ENCODE data around the gene MYO1D.

Gene MYO1D

DNA sequence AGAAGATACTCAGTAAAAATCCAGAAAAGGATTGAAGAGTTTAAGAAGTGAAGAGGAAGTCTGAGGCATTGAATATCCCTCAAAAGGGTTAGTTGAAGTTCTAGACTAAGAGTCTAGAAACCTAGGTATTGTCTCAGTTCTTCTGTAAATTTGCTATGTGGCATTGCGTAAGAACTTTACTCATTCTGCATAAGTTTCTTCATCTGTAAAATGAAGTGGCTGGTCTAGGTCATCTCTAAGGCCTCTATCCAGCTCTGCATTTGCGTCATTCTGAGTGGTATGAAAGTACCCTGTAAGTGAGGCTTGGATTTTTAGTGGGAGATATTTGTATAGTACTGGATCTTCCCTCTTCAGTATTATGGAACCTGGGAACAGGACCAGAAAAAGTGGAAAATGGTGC is 130.2 kb downstream of the MYO1D start:
- Histone ChIP-seq H3K4me1 (ENCODE audit: control insufficient read depth in 2 of 2, insufficient read depth in 1 of 2, low read depth in 1 of 2, low read length in 2 of 2) (no peaks in the 10 kb centered on the region), H3K4me3 (ENCODE audit: low read length in 2 of 2) (no peak overlapping the region), H3K36me3 (replicated peaks in 1 of 2; ENCODE audit: control insufficient read depth in 2 of 2, insufficient read depth in 2 of 2, low read length in 2 of 2) (no peaks in the 10 kb centered on the region), H3K14ac (ENCODE audit: low read length) (no peak overlapping the region), H4K8ac (ENCODE audit: low read depth, low read length) (no peak overlapping the region), H2BK5ac (ENCODE audit: low read length) (no peak overlapping the region), H3K23ac (ENCODE audit: low read depth, low read length, poor library complexity) (no peak overlapping the region), H3K18ac (ENCODE audit: low read length) (no peak overlapping the region), H2BK15ac (ENCODE audit: low read length) (no peak overlapping the region), H3K79me1 (ENCODE audit: low read depth, low read length) (no peaks in the 10 kb centered on the region), H3K27ac (replicated peaks; ENCODE audit: low read length) (no peak overlapping the region), H3K4me2 (ENCODE audit: insufficient read depth, low read length, poor library complexity, severe bottlenecking) (no peak overlapping the region), H2BK12ac (ENCODE audit: low read length) (no peak overlapping the region), H2AK5ac (ENCODE audit: low read depth, low read length) (no peak overlapping the region), H4K91ac (ENCODE audit: low read depth, low read length, poor library complexity) (no peak overlapping the region), H3K27me3 (ENCODE audit: control insufficient read depth in 3 of 3, insufficient read depth in 3 of 3, low read depth in 1 of 3, low read length in 3 of 3) (no peaks in the 10 kb centered on the region), H2BK120ac (ENCODE audit: low read depth, low read length) (no peak overlapping the region), H3K9me3 (replicated peaks in 1 of 2; ENCODE audit: control insufficient read depth in 2 of 2, insufficient read depth in 1 of 2, low read depth in 1 of 2, low read length in 2 of 2) (no peaks in the 10 kb centered on the region), H3K4ac (ENCODE audit: low read length) (no peak overlapping the region), H2AFZ (ENCODE audit: low read length) (no peak overlapping the region), H3K9ac (ENCODE audit: low read depth, low read length, poor library complexity) (no peak overlapping the region)
- no peak for DNase-seq (ENCODE audit: low spot score)
- no CpG with 5 or more reads among the region's 2 CpGs for WGBS, 2 donors (ENCODE audit: extremely low coverage in 2 of 2, insufficient read length in 2 of 2, insufficient replicate concordance in 1 of 2)

DNA sequence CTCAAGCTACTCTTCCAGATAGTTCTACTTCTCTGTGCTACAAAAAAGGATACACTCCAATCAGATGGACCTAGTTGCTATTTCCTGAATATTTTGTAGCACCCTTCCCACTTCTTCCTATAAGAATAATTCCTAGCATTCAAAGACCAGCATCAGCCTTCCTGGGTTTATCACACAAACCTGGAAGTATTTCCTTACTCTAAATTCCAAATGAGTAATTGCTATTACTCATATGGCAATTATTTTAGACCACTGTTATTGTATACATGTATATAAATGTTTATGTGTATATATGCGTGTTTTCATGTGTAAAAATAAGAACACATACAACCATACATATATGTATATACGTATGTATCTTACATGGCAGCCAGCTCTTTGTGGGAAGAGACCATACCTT is 130.6 kb downstream of the MYO1D start:
- H3K14ac ChIP-seq (ENCODE audit: low read length) = no peak overlapping the region
- H3K4me2 ChIP-seq (ENCODE audit: insufficient read depth, low read length, poor library complexity, severe bottlenecking) = no peak overlapping the region
- no peak overlapping the region for H3K27ac ChIP-seq (replicated peaks; ENCODE audit: low read length)
- no peaks in the 10 kb centered on the region for H3K9me3 ChIP-seq (replicated peaks in 1 of 2; ENCODE audit: control insufficient read depth in 2 of 2, insufficient read depth in 1 of 2, low read depth in 1 of 2, low read length in 2 of 2)
- H3K9ac ChIP-seq (ENCODE audit: low read depth, low read length, poor library complexity) = no peak overlapping the region
- H2BK12ac ChIP-seq (ENCODE audit: low read length) = no peak overlapping the region
- no CpG with 5 or more reads among the region's 2 CpGs for WGBS, 2 donors (ENCODE audit: extremely low coverage in 2 of 2, insufficient read length in 2 of 2, insufficient replicate concordance in 1 of 2)
- H3K27me3 ChIP-seq (ENCODE audit: control insufficient read depth in 3 of 3, insufficient read depth in 3 of 3, low read depth in 1 of 3, low read length in 3 of 3) = no peaks in the 10 kb centered on the region
- DNase-seq (ENCODE audit: low spot score) = no peak
- no peak overlapping the region for H2BK120ac ChIP-seq (ENCODE audit: low read depth, low read length)
- no peak overlapping the region for H2AFZ ChIP-seq (ENCODE audit: low read length)
- no peaks in the 10 kb centered on the region for H3K36me3 ChIP-seq (replicated peaks in 1 of 2; ENCODE audit: control insufficient read depth in 2 of 2, insufficient read depth in 2 of 2, low read length in 2 of 2)
- no peak overlapping the region for H3K23ac ChIP-seq (ENCODE audit: low read depth, low read length, poor library complexity)
- no peak overlapping the region for H2AK5ac ChIP-seq (ENCODE audit: low read depth, low read length)
- no peak overlapping the region for H2BK5ac ChIP-seq (ENCODE audit: low read length)
- H3K4me1 ChIP-seq (ENCODE audit: control insufficient read depth in 2 of 2, insufficient read depth in 1 of 2, low read depth in 1 of 2, low read length in 2 of 2) = no peaks in the 10 kb centered on the region
- H3K79me1 ChIP-seq (ENCODE audit: low read depth, low read length) = no peaks in the 10 kb centered on the region
- no peak overlapping the region for H3K4me3 ChIP-seq (ENCODE audit: low read length in 2 of 2)
- H3K18ac ChIP-seq (ENCODE audit: low read length) = no peak overlapping the region
- H4K8ac ChIP-seq (ENCODE audit: low read depth, low read length) = no peak overlapping the region
- H2BK15ac ChIP-seq (ENCODE audit: low read length) = no peak overlapping the region
- H3K4ac ChIP-seq (ENCODE audit: low read length) = no peak overlapping the region
- H4K91ac ChIP-seq (ENCODE audit: low read depth, low read length, poor library complexity) = no peak overlapping the region

DNA sequence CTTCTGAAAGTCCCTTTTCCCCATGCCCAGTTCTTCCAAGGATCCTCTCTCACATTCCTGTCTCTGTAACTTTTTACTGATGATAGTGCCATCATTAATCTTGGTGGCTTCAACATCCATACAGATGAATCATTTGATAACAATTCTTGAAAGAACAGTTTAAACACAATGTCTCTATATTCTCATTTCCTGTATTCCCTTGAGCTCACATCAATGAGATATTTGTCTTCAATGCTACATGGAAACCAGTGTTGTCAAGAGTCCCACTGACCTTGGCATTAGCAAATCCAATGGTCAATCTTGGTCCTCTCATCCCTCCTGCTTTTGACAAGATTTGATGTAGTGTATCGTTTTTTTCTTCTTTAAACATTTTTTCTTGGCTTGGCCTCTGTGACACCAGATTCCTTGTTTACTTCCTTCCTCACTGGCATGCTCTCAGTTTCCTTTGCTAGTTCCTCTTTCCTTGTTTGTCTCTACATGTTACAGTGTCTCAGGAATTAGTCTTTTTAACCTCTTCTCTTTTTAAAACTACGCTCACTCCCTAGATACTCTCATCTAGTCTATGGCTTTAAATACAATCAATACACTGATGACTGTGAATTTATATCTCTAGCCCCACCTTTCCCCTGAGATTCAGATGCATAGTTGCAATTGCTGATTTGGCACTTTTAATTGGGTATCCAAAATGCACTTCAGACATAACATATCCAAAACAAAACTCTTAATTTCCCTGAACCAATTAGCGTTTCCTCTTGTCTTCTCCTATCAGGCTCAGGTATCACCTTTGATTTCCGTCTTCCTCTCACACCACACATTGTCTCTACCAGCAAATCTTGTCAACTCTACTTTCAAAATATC is 134.0 kb downstream of the MYO1D start:
- DNase-seq (ENCODE audit: low spot score) = no peak
- H2BK5ac ChIP-seq (ENCODE audit: low read length) = no peak overlapping the region
- no peaks in the 10 kb centered on the region for H3K4me1 ChIP-seq (ENCODE audit: control insufficient read depth in 2 of 2, insufficient read depth in 1 of 2, low read depth in 1 of 2, low read length in 2 of 2)
- H3K9me3 ChIP-seq (replicated peaks in 1 of 2; ENCODE audit: control insufficient read depth in 2 of 2, insufficient read depth in 1 of 2, low read depth in 1 of 2, low read length in 2 of 2) = no peaks in the 10 kb centered on the region
- WGBS, 2 donors (ENCODE audit: extremely low coverage in 2 of 2, insufficient read length in 2 of 2, insufficient replicate concordance in 1 of 2) = no CpG with 5 or more reads among the region's 4 CpGs
- no peak overlapping the region for H3K4ac ChIP-seq (ENCODE audit: low read length)
- no peak overlapping the region for H2BK12ac ChIP-seq (ENCODE audit: low read length)
- no peaks in the 10 kb centered on the region for H3K79me1 ChIP-seq (ENCODE audit: low read depth, low read length)
- no peak overlapping the region for H4K8ac ChIP-seq (ENCODE audit: low read depth, low read length)
- H4K91ac ChIP-seq (ENCODE audit: low read depth, low read length, poor library complexity) = no peak overlapping the region
- H2AFZ ChIP-seq (ENCODE audit: low read length) = no peak overlapping the region
- H3K4me2 ChIP-seq (ENCODE audit: insufficient read depth, low read length, poor library complexity, severe bottlenecking) = no peak overlapping the region
- H3K4me3 ChIP-seq (ENCODE audit: low read length in 2 of 2) = no peak overlapping the region
- no peak overlapping the region for H3K9ac ChIP-seq (ENCODE audit: low read depth, low read length, poor library complexity)
- no peaks in the 10 kb centered on the region for H3K36me3 ChIP-seq (replicated peaks in 1 of 2; ENCODE audit: control insufficient read depth in 2 of 2, insufficient read depth in 2 of 2, low read length in 2 of 2)
- no peak overlapping the region for H3K14ac ChIP-seq (ENCODE audit: low read length)
- H3K23ac ChIP-seq (ENCODE audit: low read depth, low read length, poor library complexity) = no peak overlapping the region
- no peak overlapping the region for H2AK5ac ChIP-seq (ENCODE audit: low read depth, low read length)
- H2BK15ac ChIP-seq (ENCODE audit: low read length) = no peak overlapping the region
- H3K18ac ChIP-seq (ENCODE audit: low read length) = no peak overlapping the region
- no peak overlapping the region for H2BK120ac ChIP-seq (ENCODE audit: low read depth, low read length)
- no peaks in the 10 kb centered on the region for H3K27me3 ChIP-seq (ENCODE audit: control insufficient read depth in 3 of 3, insufficient read depth in 3 of 3, low read depth in 1 of 3, low read length in 3 of 3)
- no peak overlapping the region for H3K27ac ChIP-seq (replicated peaks; ENCODE audit: low read length)

DNA sequence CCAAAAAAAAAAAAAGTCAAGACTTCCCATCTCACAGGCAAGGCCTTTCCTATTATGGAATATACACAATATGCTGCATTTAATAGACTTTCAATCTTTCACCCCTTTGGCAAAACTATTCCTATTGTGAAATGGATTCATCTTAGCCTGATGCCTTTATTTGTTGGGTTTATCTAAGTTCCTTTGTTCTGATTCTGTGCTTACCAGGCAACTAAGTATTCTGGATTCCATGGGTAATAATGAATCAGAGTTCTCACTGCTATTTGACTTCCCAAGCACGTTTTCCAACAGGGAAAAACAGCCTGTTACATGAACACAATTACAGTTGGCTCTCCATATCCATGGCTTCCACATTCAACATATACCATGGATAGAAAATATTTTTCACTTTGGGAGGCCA is 135.5 kb downstream of the MYO1D start:
- Histone ChIP-seq H2BK5ac (ENCODE audit: low read length) (no peak overlapping the region), H3K9ac (ENCODE audit: low read depth, low read length, poor library complexity) (no peak overlapping the region), H3K36me3 (replicated peaks in 1 of 2; ENCODE audit: control insufficient read depth in 2 of 2, insufficient read depth in 2 of 2, low read length in 2 of 2) (no peaks in the 10 kb centered on the region), H2AFZ (ENCODE audit: low read length) (no peak overlapping the region), H3K27me3 (ENCODE audit: control insufficient read depth in 3 of 3, insufficient read depth in 3 of 3, low read depth in 1 of 3, low read length in 3 of 3) (no peaks in the 10 kb centered on the region), H3K9me3 (replicated peaks in 1 of 2; ENCODE audit: control insufficient read depth in 2 of 2, insufficient read depth in 1 of 2, low read depth in 1 of 2, low read length in 2 of 2) (no peaks in the 10 kb centered on the region), H3K18ac (ENCODE audit: low read length) (no peak overlapping the region), H3K79me1 (ENCODE audit: low read depth, low read length) (no peaks in the 10 kb centered on the region), H3K23ac (ENCODE audit: low read depth, low read length, poor library complexity) (no peak overlapping the region), H3K14ac (ENCODE audit: low read length) (no peak overlapping the region), H3K27ac (replicated peaks; ENCODE audit: low read length) (no peak overlapping the region), H2BK12ac (ENCODE audit: low read length) (no peak overlapping the region), H4K91ac (ENCODE audit: low read depth, low read length, poor library complexity) (no peak overlapping the region), H3K4me3 (ENCODE audit: low read length in 2 of 2) (no peak overlapping the region), H3K4ac (ENCODE audit: low read length) (no peak overlapping the region), H2BK120ac (ENCODE audit: low read depth, low read length) (no peak overlapping the region), H3K4me1 (ENCODE audit: control insufficient read depth in 2 of 2, insufficient read depth in 1 of 2, low read depth in 1 of 2, low read length in 2 of 2) (no peaks in the 10 kb centered on the region), H3K4me2 (ENCODE audit: insufficient read depth, low read length, poor library complexity, severe bottlenecking) (no peak overlapping the region), H2AK5ac (ENCODE audit: low read depth, low read length) (no peak overlapping the region), H4K8ac (ENCODE audit: low read depth, low read length) (no peak overlapping the region), H2BK15ac (ENCODE audit: low read length) (no peak overlapping the region)
- no CpG with 5 or more reads among the region's 1 CpG for WGBS, 2 donors (ENCODE audit: extremely low coverage in 2 of 2, insufficient read length in 2 of 2, insufficient replicate concordance in 1 of 2)
- no peak for DNase-seq (ENCODE audit: low spot score)
